KMS-11 (cell line): ENCODE data around the gene CCDC33.

ENCODE experiments used
- H2AFZ ChIP-seq: fragments of 200-600 bp; sonication (generic); 2 replicates; pipeline ENCODE4 v1.6.1; 2016; ENCODE audit warnings: antibody characterized with exemption, mixed run types, low read depth
- H3K27ac ChIP-seq: fragments of 200-600 bp; sonication (generic); 2 replicates; pipeline ENCODE4 v1.6.1; 2016; ENCODE audit warnings: mild to moderate bottlenecking, mixed run types
- H3K27me3 ChIP-seq: fragments of 200-600 bp; sonication (generic); 2 replicates; pipeline ENCODE4 v1.6.1; 2017; ENCODE audit warnings: mild to moderate bottlenecking, low read depth, mixed run types, moderate library complexity; ENCODE audit not compliant: insufficient read depth
- H3K36me3 ChIP-seq: fragments of 200-600 bp; sonication (generic); 2 replicates; pipeline ENCODE4 v1.6.1; 2017; ENCODE audit warnings: mild to moderate bottlenecking, mixed run types; ENCODE audit not compliant: insufficient read depth
- H3K4me1 ChIP-seq: fragments of 200-600 bp; sonication (generic); 2 replicates; pipeline ENCODE4 v1.6.1; 2016; ENCODE audit warnings: mild to moderate bottlenecking, low read depth, mixed run types; ENCODE audit not compliant: poor library complexity, severe bottlenecking
- H3K4me2 ChIP-seq: fragments of 200-600 bp; sonication (generic); 2 replicates; pipeline ENCODE4 v1.7.0; 2016; ENCODE audit warnings: mild to moderate bottlenecking, mixed run types
- H3K4me3 ChIP-seq: fragments of 200-600 bp; sonication (generic); IDR thresholded peaks from 2 replicates; pipeline ENCODE4 v1.6.1; 2017; ENCODE audit warnings: low read depth, low read length, mixed read lengths; ENCODE audit not compliant: insufficient read depth
- H3K79me2 ChIP-seq: fragments of 200-600 bp; sonication (generic); 2 replicates; pipeline ENCODE4 v1.6.1; 2016; ENCODE audit warnings: low read depth, mixed run types; ENCODE audit not compliant: insufficient read depth
- H3K9ac ChIP-seq: fragments of 200-600 bp; sonication (generic); 2 replicates; pipeline ENCODE4 v1.6.1; 2016; ENCODE audit warnings: mild to moderate bottlenecking, mixed run types
- H4K20me1 ChIP-seq: fragments of 200-600 bp; sonication (generic); 2 replicates; pipeline ENCODE4 v1.6.1; 2016; ENCODE audit warnings: mild to moderate bottlenecking, mixed run types; ENCODE audit not compliant: insufficient read depth
- CTCF ChIP-seq: fragments of 200-600 bp; sonication (generic); conservative IDR thresholded peaks from 2 replicates; pipeline ENCODE4 v1.6.1; 2017; ENCODE audit warnings: low read depth, mild to moderate bottlenecking, antibody characterized with exemption, low read length, moderate library complexity, mixed read lengths

CCDC33 gene

GRCh38 chr15:74339371-74339770, 103.2 kb downstream of the CCDC33 start:
- H3K36me3 ChIP-seq = no peaks in the 10 kb centered on the region
- H3K27me3 ChIP-seq = peaks cover 52% of the 10 kb centered on the region
- no peaks in the 10 kb centered on the region for H3K79me2 ChIP-seq
- H3K4me2 ChIP-seq = no peak overlapping the region
- no peak overlapping the region for H3K4me3 ChIP-seq
- H2AFZ ChIP-seq = no peak overlapping the region
- no peak for TF ChIP-seq CTCF
- no peaks in the 10 kb centered on the region for H3K4me1 ChIP-seq
- no peaks in the 10 kb centered on the region for H4K20me1 ChIP-seq
- H3K27ac ChIP-seq = no peak overlapping the region
- H3K9ac ChIP-seq = no peak overlapping the region

GRCh38 chr15:74340150-74340549, 104.0 kb downstream of the CCDC33 start:
- H3K79me2 ChIP-seq = no peaks in the 10 kb centered on the region
- no peak overlapping the region for H3K4me2 ChIP-seq
- TF ChIP-seq CTCF = no peak
- H3K36me3 ChIP-seq = no peaks in the 10 kb centered on the region
- H3K4me1 ChIP-seq = no peaks in the 10 kb centered on the region
- no peak overlapping the region for H2AFZ ChIP-seq
- H3K9ac ChIP-seq = no peak overlapping the region
- no peak overlapping the region for H3K4me3 ChIP-seq
- no peaks in the 10 kb centered on the region for H4K20me1 ChIP-seq
- no peak overlapping the region for H3K27ac ChIP-seq
- H3K27me3 ChIP-seq = peaks cover 51% of the 10 kb centered on the region

DNA sequence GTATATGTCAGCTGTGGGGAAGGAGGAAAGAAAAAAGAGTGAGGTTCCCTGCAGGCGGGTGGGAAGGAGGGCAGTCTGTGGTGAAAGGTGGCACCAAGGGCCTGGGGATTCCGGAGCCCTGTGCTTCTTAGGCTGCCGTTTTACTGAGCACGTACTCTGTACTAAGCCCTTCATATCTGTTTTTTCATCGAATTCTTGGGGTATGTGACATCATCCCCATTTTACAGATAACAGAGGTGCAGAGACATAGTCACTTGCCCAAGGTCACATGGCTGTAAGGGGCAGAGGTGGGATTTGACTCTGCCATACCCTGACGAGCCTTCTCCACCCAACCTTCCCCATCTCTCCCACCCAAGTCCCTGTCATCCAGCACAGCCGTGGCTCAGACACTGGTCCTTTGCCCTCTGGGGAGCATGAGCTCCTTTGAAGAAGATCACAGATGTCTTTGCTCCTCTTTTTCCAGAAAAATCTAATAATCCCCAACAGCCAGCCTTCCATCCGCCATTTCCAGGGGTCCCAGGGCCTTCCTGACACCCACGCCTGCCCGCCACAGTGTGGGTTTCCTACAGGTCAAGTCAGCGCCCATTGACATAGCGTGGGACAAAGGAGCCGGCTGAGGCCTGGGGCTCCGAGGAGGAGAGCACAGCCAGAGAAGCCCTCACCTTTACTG, 107.1 kb downstream of the CCDC33 start:
- TF ChIP-seq CTCF = no peak
- no peak overlapping the region for H3K27ac ChIP-seq
- H3K79me2 ChIP-seq = no peaks in the 10 kb centered on the region
- H3K4me1 ChIP-seq = no peaks in the 10 kb centered on the region
- no peak overlapping the region for H3K4me3 ChIP-seq
- no peak overlapping the region for H3K9ac ChIP-seq
- H2AFZ ChIP-seq = no peak overlapping the region
- peaks cover 39% of the 10 kb centered on the region for H3K27me3 ChIP-seq
- H4K20me1 ChIP-seq = no peaks in the 10 kb centered on the region
- H3K4me2 ChIP-seq = no peak overlapping the region
- H3K36me3 ChIP-seq = no peaks in the 10 kb centered on the region

DNA sequence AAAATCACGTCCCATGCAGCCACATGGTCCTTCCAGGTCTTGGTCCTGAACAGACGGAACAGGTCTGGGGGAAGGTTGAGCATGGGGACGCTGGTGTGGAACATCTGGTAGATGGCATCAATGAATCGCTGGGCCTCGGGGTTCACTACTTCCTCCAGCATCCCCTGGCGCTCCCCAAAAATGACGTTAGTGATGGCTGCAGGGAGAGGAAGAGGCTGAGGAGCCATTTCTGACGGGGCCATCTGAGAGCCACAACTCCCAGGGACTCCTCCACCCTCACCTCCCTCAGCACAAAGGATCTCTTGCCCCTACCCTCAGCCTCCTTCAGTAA, 107.6 kb downstream of the CCDC33 start:
- Histone ChIP-seq H3K4me3 (no peak overlapping the region), H3K4me2 (no peak overlapping the region), H3K27ac (no peak overlapping the region), H3K79me2 (no peaks in the 10 kb centered on the region), H3K27me3 (peaks cover 39% of the 10 kb centered on the region), H3K36me3 (no peaks in the 10 kb centered on the region), H4K20me1 (no peaks in the 10 kb centered on the region), H2AFZ (no peak overlapping the region), H3K4me1 (no peaks in the 10 kb centered on the region), H3K9ac (no peak overlapping the region)
- TF ChIP-seq CTCF = no peak
